ENCODE results near the gene RBMS1. TPM values are rescaled to one million over a fixed set of nuclear protein-coding genes. Genes with fewer than 3 reads are reported as not detected.

The RBMS1 gene
- total RNA-seq, 1 experiment from 2014 or later, result 61.9 TPM

- no TSS peak for BruUV-seq (replicated peaks)
- Mint-ChIP-seq H3K9me3 (ENCODE audit: low read depth, unreplicated experiment) (no peaks in the 10 kb centered on the region), H3K27ac (ENCODE audit: unreplicated experiment) (peak overlapping the region; percentile 99), H3K36me3 (ENCODE audit: insufficient read depth, unreplicated experiment) (peaks cover 48% of the 10 kb centered on the region), H3K4me3 (ENCODE audit: low read depth, unreplicated experiment) (no peak overlapping the region), H3K27me3 (ENCODE audit: unreplicated experiment) (no peaks in the 10 kb centered on the region), H3K4me1 (ENCODE audit: low read depth, unreplicated experiment) (peaks cover 69% of the 10 kb centered on the region)
- intact Hi-C loops (cut with micrococcal nuclease; ENCODE audit: unreplicated experiment), result no loop called here
- TF ChIP-seq CTCF (IDR thresholded peaks at IDR 0.05; ENCODE audit: unreplicated experiment), result no peak
- CTCF ChIA-PET, result no interaction called here
- DNase-seq, result no peak
These were observed 225.3 kb downstream of the RBMS1 start for GRCh38 chr2:160268151-160268781.

GRCh38 chr2:160267692-160268091 is 225.9 kb downstream of the RBMS1 start:
- no peak for TF ChIP-seq CTCF (IDR thresholded peaks at IDR 0.05; ENCODE audit: unreplicated experiment)
- Mint-ChIP-seq H3K27ac (ENCODE audit: unreplicated experiment) (peak overlapping the region; percentile 99), H3K36me3 (ENCODE audit: insufficient read depth, unreplicated experiment) (peaks cover 48% of the 10 kb centered on the region), H3K4me1 (ENCODE audit: low read depth, unreplicated experiment) (peaks cover 67% of the 10 kb centered on the region), H3K4me3 (ENCODE audit: low read depth, unreplicated experiment) (no peak overlapping the region), H3K27me3 (ENCODE audit: unreplicated experiment) (no peaks in the 10 kb centered on the region), H3K9me3 (ENCODE audit: low read depth, unreplicated experiment) (no peaks in the 10 kb centered on the region)
- BruUV-seq (replicated peaks), result no TSS peak
- intact Hi-C loops (cut with micrococcal nuclease; ENCODE audit: unreplicated experiment), result loop anchor here (2.0 kb wide), 1 partner anchor 157 kb away; no protein-coding TSS in a partner anchor
- CTCF ChIA-PET, result no interaction called here
- DNase-seq, result no peak

- intact Hi-C loops (cut with micrococcal nuclease; ENCODE audit: unreplicated experiment), result loop anchor here (2.0 kb wide), 1 partner anchor 156 kb away; no protein-coding TSS in a partner anchor
- TF ChIP-seq CTCF (IDR thresholded peaks at IDR 0.05; ENCODE audit: unreplicated experiment), result no peak
- Mint-ChIP-seq H3K4me1 (ENCODE audit: low read depth, unreplicated experiment) (peaks cover 60% of the 10 kb centered on the region), H3K27me3 (ENCODE audit: unreplicated experiment) (no peaks in the 10 kb centered on the region), H3K27ac (ENCODE audit: unreplicated experiment) (no peak overlapping the region), H3K4me3 (ENCODE audit: low read depth, unreplicated experiment) (no peak overlapping the region), H3K9me3 (ENCODE audit: low read depth, unreplicated experiment) (no peaks in the 10 kb centered on the region), H3K36me3 (ENCODE audit: insufficient read depth, unreplicated experiment) (peaks cover 42% of the 10 kb centered on the region)
- no TSS peak for BruUV-seq (replicated peaks)
- no peak for DNase-seq
- CTCF ChIA-PET, result interaction anchor here (0.6 kb wide), 1 partner anchor 20 kb away, joined by 4 read pairs; no protein-coding TSS in a partner anchor
These were observed 226.6 kb downstream of the RBMS1 start for GRCh38 chr2:160267022-160267421.

- Mint-ChIP-seq H3K27me3 (ENCODE audit: unreplicated experiment) (no peaks in the 10 kb centered on the region), H3K4me1 (ENCODE audit: low read depth, unreplicated experiment) (peaks cover 51% of the 10 kb centered on the region), H3K4me3 (ENCODE audit: low read depth, unreplicated experiment) (no peak overlapping the region), H3K9me3 (ENCODE audit: low read depth, unreplicated experiment) (no peaks in the 10 kb centered on the region), H3K36me3 (ENCODE audit: insufficient read depth, unreplicated experiment) (peaks cover 36% of the 10 kb centered on the region), H3K27ac (ENCODE audit: unreplicated experiment) (peak overlapping the region; percentile 40)
- intact Hi-C loops (cut with micrococcal nuclease; ENCODE audit: unreplicated experiment), result loop anchor here (2.0 kb wide), 1 partner anchor 155 kb away; no protein-coding TSS in a partner anchor
- no TSS peak for BruUV-seq (replicated peaks)
- TF ChIP-seq CTCF (IDR thresholded peaks at IDR 0.05; ENCODE audit: unreplicated experiment), result no peak
- DNase-seq, result no peak
- CTCF ChIA-PET, result no interaction called here
These were observed 227.5 kb downstream of the RBMS1 start for GRCh38 chr2:160266037-160266551.

Measured in Calu3 (cell line).